Natural killer cell treated with Interleukin-12 subunit alpha and Interleukin-12 subunit beta and Interleukin-15 and Interleukin-18, amount 100 ng/mL, for 72 hours (primary cell): ENCODE measurements around the gene ABHD4. TPM values are rescaled to one million over a fixed set of nuclear protein-coding genes. Genes with fewer than 3 reads are reported as not detected.
"Not testable (repeated sequence)": the region's sequence is repeated elsewhere in the genome, so short reads cannot be mapped to it uniquely, and the experiment has no call there.

Experiments
- ATAC-seq, 2 donors: fragments of 150-1000 bp; cut with Tn5 transposase in 1 of 2; sonication (Bioruptor Pico), chemical (Tn5 transposase) in 1 of 2; 2 replicates each; pipeline ENCODE4 v1.10.0; 2021
- DNase-seq: peaks from one replicate; pipeline ENCODE4 v3.0.0; 2022; ENCODE audit warnings: low spot score
- H3K27ac Mint-ChIP-seq, 2 donors: 1 replicate in 1 of 2; 2 replicates in 1 of 2; pipeline ENCODE4 v1.8.0; 2022; ENCODE audit warnings: mixed read lengths in 2 of 2, mild to moderate bottlenecking in 1 of 2, moderate library complexity in 1 of 2
- H3K27me3 Mint-ChIP-seq, 2 donors: 1 replicate in 1 of 2; 2 replicates in 1 of 2; pipeline ENCODE4 v1.8.0; 2022; ENCODE audit warnings: mixed read lengths in 2 of 2
- H3K36me3 Mint-ChIP-seq: one replicate; pipeline ENCODE4 v1.8.0; 2022; ENCODE audit warnings: mixed read lengths
- H3K4me1 Mint-ChIP-seq, 2 donors: 1 replicate in 1 of 2; 2 replicates in 1 of 2; pipeline ENCODE4 v1.8.0; 2022; ENCODE audit warnings: low read depth in 2 of 2, mixed read lengths in 2 of 2, mild to moderate bottlenecking in 1 of 2
- H3K4me3 Mint-ChIP-seq: one replicate; pipeline ENCODE4 v1.8.0; 2022; ENCODE audit warnings: mixed read lengths
- H3K9me3 Mint-ChIP-seq: 2 replicates; pipeline ENCODE4 v1.8.0; 2022; ENCODE audit warnings: mixed read lengths
- total RNA-seq, 2 donors: library from RNA; stranded (reverse); gene quantifications; one replicate each; pipeline ENCODE4 v1.2.3, GENCODE V29; 2022

The ABHD4 gene
- total RNA-seq, 2 donors from 2014 or later: 8.4 to 36.8 TPM

- Mint-ChIP-seq H3K9me3 (no peaks in the 10 kb centered on the region), H3K27me3 (no peaks in the 10 kb centered on the region), H3K36me3 (peaks cover 22% of the 10 kb centered on the region), H3K4me1 (peaks cover 59 to 64% of the 10 kb centered on the region in 2 donors), H3K4me3 (peak overlapping the region; percentile 65), H3K27ac (peak overlapping the region; percentile 98 to 100)
- ATAC-seq (no peak), DNase-seq (no peak)
Measured at GRCh38 chr14:22569106-22569736, 28.9 kb upstream of the ABHD4 start.

DNA sequence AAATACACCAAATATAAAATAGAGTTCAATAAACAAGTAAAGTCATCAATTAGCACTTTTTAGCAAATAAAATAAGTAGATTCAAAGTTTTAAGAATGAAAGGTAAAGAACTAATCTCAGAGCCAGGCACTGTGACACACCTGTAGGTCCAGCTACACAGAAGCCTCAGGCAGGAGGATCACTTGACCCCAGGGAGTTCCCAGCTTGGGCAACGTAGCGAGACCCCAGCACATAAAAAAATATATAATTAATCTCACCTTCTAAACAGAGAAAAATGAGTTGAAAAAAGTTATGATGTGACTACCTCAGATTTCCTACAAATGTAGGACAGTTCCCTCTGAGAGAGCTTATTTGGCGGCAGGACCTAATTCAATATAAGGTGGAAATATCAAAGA is 28.4 kb upstream of the ABHD4 start:
- peak overlapping the region; percentile 65 for H3K4me3 Mint-ChIP-seq
- H3K4me1 Mint-ChIP-seq: peaks cover 54 to 61% of the 10 kb centered on the region in 2 donors
- ATAC-seq (peak in 1 of 2 donors; percentile 1), DNase-seq (no peak)
- H3K36me3 Mint-ChIP-seq: peaks cover 22% of the 10 kb centered on the region
- no peaks in the 10 kb centered on the region for H3K9me3 Mint-ChIP-seq
- no peaks in the 10 kb centered on the region for H3K27me3 Mint-ChIP-seq
- H3K27ac Mint-ChIP-seq: peak overlapping the region; percentile 98 to 100

- peak; percentile 93 to 95 for ATAC-seq
- DNase-seq: peak; percentile 85
- H3K27ac Mint-ChIP-seq: peak overlapping the region; percentile 98 to 100
- peaks cover 48 to 55% of the 10 kb centered on the region in 2 donors for H3K4me1 Mint-ChIP-seq
- no peaks in the 10 kb centered on the region for H3K27me3 Mint-ChIP-seq
- H3K4me3 Mint-ChIP-seq: peak overlapping the region; percentile 65
- H3K9me3 Mint-ChIP-seq: no peaks in the 10 kb centered on the region
- peaks cover 18% of the 10 kb centered on the region for H3K36me3 Mint-ChIP-seq
Measured at GRCh38 chr14:22570132-22570949, 27.8 kb upstream of the ABHD4 start.

DNA sequence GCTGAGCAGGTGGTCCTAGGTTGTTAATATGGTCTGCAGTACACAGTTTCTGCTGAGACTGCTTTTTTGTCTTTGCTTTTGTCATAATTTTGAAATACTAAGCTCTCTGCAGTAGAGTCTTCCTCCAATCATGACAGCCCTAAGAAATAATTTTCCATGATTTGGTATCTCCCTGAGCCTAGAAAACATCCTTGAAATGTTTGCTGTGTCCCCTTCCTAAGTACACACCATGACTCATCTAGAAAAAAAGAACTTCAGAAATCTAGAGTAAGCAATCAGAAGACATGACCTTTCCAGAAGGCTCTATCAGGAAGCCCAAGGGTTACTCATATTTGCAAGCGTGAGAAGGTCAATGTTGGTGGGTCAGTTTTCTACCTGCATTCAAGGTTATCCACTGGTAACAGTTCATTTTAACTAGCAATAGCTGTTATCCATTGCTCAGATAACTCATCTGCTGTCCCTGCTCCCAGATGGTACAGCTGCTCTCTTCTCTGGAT is 25.5 kb upstream of the ABHD4 start:
- Mint-ChIP-seq H3K9me3 (no peaks in the 10 kb centered on the region), H3K36me3 (peaks cover 22% of the 10 kb centered on the region), H3K4me3 (no peak overlapping the region), H3K27ac (peak overlapping the region in 1 of 2 donors; percentile 47), H3K4me1 (peaks cover 37 to 48% of the 10 kb centered on the region in 2 donors), H3K27me3 (no peaks in the 10 kb centered on the region)
- no peak for DNase-seq
- ATAC-seq: no peak

GRCh38 chr14:22573804-22574203 is 24.3 kb upstream of the ABHD4 start:
- no peaks in the 10 kb centered on the region for H3K27me3 Mint-ChIP-seq
- peak overlapping the region in 1 of 2 donors; percentile 27 for H3K27ac Mint-ChIP-seq
- no peak overlapping the region for H3K4me3 Mint-ChIP-seq
- no peak for DNase-seq
- no peak for ATAC-seq
- no peaks in the 10 kb centered on the region for H3K9me3 Mint-ChIP-seq
- H3K4me1 Mint-ChIP-seq: peaks cover 29 to 40% of the 10 kb centered on the region in 2 donors
- H3K36me3 Mint-ChIP-seq: peaks cover 26% of the 10 kb centered on the region

GRCh38 chr14:22577334-22577908 is 20.7 kb upstream of the ABHD4 start:
- ATAC-seq (no peak), DNase-seq (no peak)
- no peaks in the 10 kb centered on the region for H3K27me3 Mint-ChIP-seq
- no peaks in the 10 kb centered on the region for H3K9me3 Mint-ChIP-seq
- H3K27ac Mint-ChIP-seq: peak overlapping the region in 1 of 2 donors; percentile 26
- H3K4me3 Mint-ChIP-seq: no peak overlapping the region
- peaks cover 30% of the 10 kb centered on the region for H3K36me3 Mint-ChIP-seq
- peaks cover 21 to 38% of the 10 kb centered on the region in 2 donors for H3K4me1 Mint-ChIP-seq

- H3K9me3 Mint-ChIP-seq: no peaks in the 10 kb centered on the region
- H3K27me3 Mint-ChIP-seq: no peaks in the 10 kb centered on the region
- ATAC-seq (no peak), DNase-seq (no peak)
- peak overlapping the region in 1 of 2 donors; percentile 19 for H3K27ac Mint-ChIP-seq
- peaks cover 37 to 51% of the 10 kb centered on the region in 2 donors for H3K4me1 Mint-ChIP-seq
- H3K4me3 Mint-ChIP-seq: no peak overlapping the region
- H3K36me3 Mint-ChIP-seq: peaks cover 21% of the 10 kb centered on the region
Measured at GRCh38 chr14:22579236-22579635, 18.9 kb upstream of the ABHD4 start.

DNA sequence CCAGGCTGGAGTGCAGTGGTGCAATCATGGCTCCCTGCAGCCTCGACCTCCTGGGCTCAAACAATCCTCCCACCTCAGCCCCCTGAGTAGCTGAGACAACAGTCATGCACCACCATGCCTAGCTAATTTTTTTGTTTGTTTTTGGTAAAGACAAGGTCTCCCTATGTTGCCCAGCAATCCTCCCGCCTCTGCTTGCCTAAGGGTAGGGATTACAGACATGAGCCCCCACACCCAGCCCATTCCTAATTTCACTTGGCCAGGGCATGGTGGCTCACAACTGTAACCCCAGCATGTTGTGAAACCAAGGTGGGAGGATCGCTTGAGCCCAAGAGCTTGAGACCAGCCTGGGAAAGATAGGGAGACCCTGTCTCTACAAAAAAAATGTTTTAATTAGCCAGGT is 18.2 kb upstream of the ABHD4 start:
- Mint-ChIP-seq H3K27ac (no peak overlapping the region), H3K9me3 (no peaks in the 10 kb centered on the region), H3K27me3 (no peaks in the 10 kb centered on the region), H3K36me3 (peaks cover 19% of the 10 kb centered on the region), H3K4me3 (no peak overlapping the region), H3K4me1 (peaks cover 42 to 55% of the 10 kb centered on the region in 2 donors)
- DNase-seq: no peak
- ATAC-seq: no peak

GRCh38 chr14:22580625-22581024 is 17.5 kb upstream of the ABHD4 start:
- Mint-ChIP-seq H3K4me3 (no peak overlapping the region), H3K27me3 (no peaks in the 10 kb centered on the region), H3K27ac (peak overlapping the region in 1 of 2 donors; percentile 33), H3K4me1 (peaks cover 46 to 62% of the 10 kb centered on the region in 2 donors), H3K9me3 (no peaks in the 10 kb centered on the region), H3K36me3 (peaks cover 22% of the 10 kb centered on the region)
- ATAC-seq (no peak), DNase-seq (no peak)

GRCh38 chr14:22583994-22584393 is 14.1 kb upstream of the ABHD4 start:
- Mint-ChIP-seq H3K27ac (peak overlapping the region; percentile 48 to 52), H3K36me3 (peaks cover 23% of the 10 kb centered on the region), H3K4me3 (peak overlapping the region; percentile 32), H3K9me3 (no peaks in the 10 kb centered on the region), H3K27me3 (no peaks in the 10 kb centered on the region), H3K4me1 (peaks cover 60 to 70% of the 10 kb centered on the region in 2 donors)
- ATAC-seq (peak in 1 of 2 donors; percentile 37), DNase-seq (no peak)

GRCh38 chr14:22587247-22587646 is 10.9 kb upstream of the ABHD4 start:
- H3K4me1 Mint-ChIP-seq: peaks cover 65 to 69% of the 10 kb centered on the region in 2 donors
- no peak for ATAC-seq

GRCh38 chr14:22587677-22588422 is 10.2 kb upstream of the ABHD4 start:
- not testable (repeated sequence) for H3K9me3 Mint-ChIP-seq, DNase-seq, H3K27me3 Mint-ChIP-seq, ATAC-seq
- peak overlapping the region; percentile 98 to 99 for H3K27ac Mint-ChIP-seq
- H3K4me3 Mint-ChIP-seq: peak overlapping the region; percentile 98
- peaks cover 19% of the 10 kb centered on the region for H3K36me3 Mint-ChIP-seq
- peaks cover 61 to 64% of the 10 kb centered on the region in 2 donors for H3K4me1 Mint-ChIP-seq

More at GRCh38 chr14:22587247-22587646, 10.9 kb upstream of the ABHD4 start:
- peak overlapping the region; percentile 43 for H3K4me3 Mint-ChIP-seq
- peaks cover 19% of the 10 kb centered on the region for H3K36me3 Mint-ChIP-seq
- no peak for DNase-seq
- no peaks in the 10 kb centered on the region for H3K27me3 Mint-ChIP-seq
- H3K27ac Mint-ChIP-seq: peak overlapping the region; percentile 98 to 99
- H3K9me3 Mint-ChIP-seq: no peaks in the 10 kb centered on the region

- peaks cover 19% of the 10 kb centered on the region for H3K36me3 Mint-ChIP-seq
- peaks cover 54 to 56% of the 10 kb centered on the region in 2 donors for H3K4me1 Mint-ChIP-seq
- peak overlapping the region; percentile 98 for H3K4me3 Mint-ChIP-seq
- H3K27me3 Mint-ChIP-seq: peaks cover 3 to 10% of the 10 kb centered on the region in 2 donors
- no peak for DNase-seq
- ATAC-seq: no peak
- peak overlapping the region; percentile 98 to 99 for H3K27ac Mint-ChIP-seq
- H3K9me3 Mint-ChIP-seq: no peaks in the 10 kb centered on the region
Measured at GRCh38 chr14:22588526-22589095, 9.5 kb upstream of the ABHD4 start.
